ENCODE data around the gene IFT43.

GRCh38 chr14:75960231-75960630 lies 25.3 kb upstream of the IFT43 start:
- TF ChIP-seq CTCF (conservative IDR thresholded peaks at IDR 0.05 in 1 of 2, IDR thresholded peaks at IDR 0.05 in 1 of 2; ENCODE audit: low read depth in 1 of 2, low read length in 2 of 2) (no peak), EZH2 (IDR thresholded peaks at IDR 0.05; ENCODE audit: low read length, missing control alignments) (no peak)

Data from fibroblast of lung (primary cell).